ENCODE measurements around the gene ZBTB17. TPM values are rescaled to one million over a fixed set of nuclear protein-coding genes. Genes with fewer than 3 reads are reported as not detected.

Gene ZBTB17
- polyA plus RNA-seq, 2 of the 4 experiments (the other 2 are of a cell fraction) = 13.8 to 16.5 TPM

DNA sequence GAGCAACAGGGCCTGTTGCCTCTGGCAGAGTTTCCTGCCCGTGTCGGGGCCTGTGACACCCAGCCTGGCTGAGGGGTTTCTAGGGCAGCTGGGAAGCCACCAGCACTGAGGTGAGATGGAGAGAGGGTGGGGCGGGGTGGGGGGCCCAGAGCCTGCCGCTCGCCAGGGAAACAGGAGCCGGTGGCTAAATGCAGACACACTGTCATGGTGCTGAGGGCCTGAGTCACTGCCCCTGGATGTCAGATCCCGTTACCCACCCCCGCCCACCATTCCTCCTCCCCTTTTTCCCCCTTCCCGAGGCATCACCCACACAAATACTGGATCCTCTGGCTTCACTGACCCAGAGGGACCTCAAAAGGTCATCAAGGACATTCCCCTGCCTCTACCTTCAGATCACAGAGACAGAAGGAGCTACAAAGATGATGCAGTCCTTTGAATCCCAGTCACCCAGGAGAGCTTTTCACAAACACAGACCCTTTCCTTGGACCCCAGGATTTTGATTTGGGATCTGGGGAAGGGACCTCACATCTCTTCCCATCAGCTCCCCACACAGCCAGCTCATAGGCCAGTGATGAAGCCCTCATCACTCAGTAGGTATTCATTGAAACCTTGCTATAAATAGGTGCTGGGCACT is 43.9 kb upstream of the ZBTB17 start:
- WGBS (ENCODE audit: missing lambda C conversion rate) = 79% methylated on average over 4 of the region's 9 CpGs
- Histone ChIP-seq H3K27ac (no peak overlapping the region), H3K4me3 (no peak overlapping the region), H3K9me3 (no peaks in the 10 kb centered on the region), H3K4me2 (no peak overlapping the region), H3K4me1 (peaks cover 6% of the 10 kb centered on the region; the same call in 2 of the 3 replicates)
- ChIA-PET POLR2A (no interaction called here), CTCF (interaction anchor here (0.6 to 2.4 kb wide), 5 partner anchors 10 to 439 kb away, joined by 3 to 12 read pairs (median 5); partner anchors contain the start of gene FAM131C)
- FAIRE-seq (no peak), DNase-seq (ENCODE audit: low read depth in 1 of 2, low spot score in 1 of 2) (no peak), ATAC-seq (no peak)
- TF ChIP-seq MAFK (IDR thresholded peaks at IDR 0.05; ENCODE audit: partially characterized antibody) (no peak), ZC3H11A (IDR thresholded peaks at IDR 0.05) (no peak), EHF (CRISPR knock-in tag; IDR thresholded peaks at IDR 0.05) (no peak), MAZ (IDR thresholded peaks at IDR 0.05; ENCODE audit: borderline replicate concordance, low read depth, low read length) (no peak), RAD21 (conservative IDR thresholded peaks at IDR 0.05 in 1 of 2, IDR thresholded peaks at IDR 0.05 in 1 of 2) (no peak), BHLHE40 (IDR thresholded peaks at IDR 0.05; ENCODE audit: low read depth, low read length) (no peak), EP300 (IDR thresholded peaks at IDR 0.05) (no peak), GATA3 (IDR thresholded peaks at IDR 0.05; ENCODE audit: borderline replicate concordance) (no peak), ZFP36 (IDR thresholded peaks at IDR 0.05; ENCODE audit: borderline replicate concordance, partially characterized antibody) (no peak), HDAC2 (IDR thresholded peaks at IDR 0.05) (no peak), HOXA7 (CRISPR knock-in tag; IDR thresholded peaks at IDR 0.05) (no peak), CHD4 (IDR thresholded peaks at IDR 0.05; ENCODE audit: borderline replicate concordance) (no peak), SMC3 (IDR thresholded peaks at IDR 0.05) (no peak), ESRRA (IDR thresholded peaks at IDR 0.05; ENCODE audit: borderline replicate concordance, low read length) (no peak), NFE2L2 (conservative IDR thresholded peaks at IDR 0.05; ENCODE audit: low read length) (no peak)
- TF ChIP-seq, protein P1, sequence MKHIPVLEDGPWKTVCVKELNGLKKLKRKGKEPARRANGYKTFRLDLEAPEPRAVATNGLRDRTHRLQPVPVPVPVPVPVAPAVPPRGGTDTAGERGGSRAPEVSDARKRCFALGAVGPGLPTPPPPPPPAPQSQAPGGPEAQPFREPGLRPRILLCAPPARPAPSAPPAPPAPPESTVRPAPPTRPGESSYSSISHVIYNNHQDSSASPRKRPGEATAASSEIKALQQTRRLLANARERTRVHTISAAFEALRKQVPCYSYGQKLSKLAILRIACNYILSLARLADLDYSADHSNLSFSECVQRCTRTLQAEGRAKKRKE (CRISPR knock-in tag; IDR thresholded peaks at IDR 0.05; ENCODE audit: low read depth) = no peak
- TF ChIP-seq, protein P2, sequence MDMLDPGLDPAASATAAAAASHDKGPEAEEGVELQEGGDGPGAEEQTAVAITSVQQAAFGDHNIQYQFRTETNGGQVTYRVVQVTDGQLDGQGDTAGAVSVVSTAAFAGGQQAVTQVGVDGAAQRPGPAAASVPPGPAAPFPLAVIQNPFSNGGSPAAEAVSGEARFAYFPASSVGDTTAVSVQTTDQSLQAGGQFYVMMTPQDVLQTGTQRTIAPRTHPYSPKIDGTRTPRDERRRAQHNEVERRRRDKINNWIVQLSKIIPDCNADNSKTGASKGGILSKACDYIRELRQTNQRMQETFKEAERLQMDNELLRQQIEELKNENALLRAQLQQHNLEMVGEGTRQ (IDR thresholded peaks at IDR 0.05) = no peak
- TF ChIP-seq, protein P3, sequence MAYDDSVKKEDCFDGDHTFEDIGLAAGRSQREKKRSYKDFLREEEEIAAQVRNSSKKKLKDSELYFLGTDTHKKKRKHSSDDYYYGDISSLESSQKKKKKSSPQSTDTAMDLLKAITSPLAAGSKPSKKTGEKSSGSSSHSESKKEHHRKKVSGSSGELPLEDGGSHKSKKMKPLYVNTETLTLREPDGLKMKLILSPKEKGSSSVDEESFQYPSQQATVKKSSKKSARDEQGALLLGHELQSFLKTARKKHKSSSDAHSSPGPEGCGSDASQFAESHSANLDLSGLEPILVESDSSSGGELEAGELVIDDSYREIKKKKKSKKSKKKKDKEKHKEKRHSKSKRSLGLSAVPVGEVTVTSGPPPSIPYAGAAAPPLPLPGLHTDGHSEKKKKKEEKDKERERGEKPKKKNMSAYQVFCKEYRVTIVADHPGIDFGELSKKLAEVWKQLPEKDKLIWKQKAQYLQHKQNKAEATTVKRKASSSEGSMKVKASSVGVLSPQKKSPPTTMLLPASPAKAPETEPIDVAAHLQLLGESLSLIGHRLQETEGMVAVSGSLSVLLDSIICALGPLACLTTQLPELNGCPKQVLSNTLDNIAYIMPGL (CRISPR knock-in tag; IDR thresholded peaks at IDR 0.05; ENCODE audit: borderline replicate concordance) = no peak
- TF ChIP-seq, protein P4, sequence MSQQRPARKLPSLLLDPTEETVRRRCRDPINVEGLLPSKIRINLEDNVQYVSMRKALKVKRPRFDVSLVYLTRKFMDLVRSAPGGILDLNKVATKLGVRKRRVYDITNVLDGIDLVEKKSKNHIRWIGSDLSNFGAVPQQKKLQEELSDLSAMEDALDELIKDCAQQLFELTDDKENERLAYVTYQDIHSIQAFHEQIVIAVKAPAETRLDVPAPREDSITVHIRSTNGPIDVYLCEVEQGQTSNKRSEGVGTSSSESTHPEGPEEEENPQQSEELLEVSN (IDR thresholded peaks at IDR 0.05; ENCODE audit: borderline replicate concordance, low read depth) = no peak
- TF ChIP-seq, protein P5, sequence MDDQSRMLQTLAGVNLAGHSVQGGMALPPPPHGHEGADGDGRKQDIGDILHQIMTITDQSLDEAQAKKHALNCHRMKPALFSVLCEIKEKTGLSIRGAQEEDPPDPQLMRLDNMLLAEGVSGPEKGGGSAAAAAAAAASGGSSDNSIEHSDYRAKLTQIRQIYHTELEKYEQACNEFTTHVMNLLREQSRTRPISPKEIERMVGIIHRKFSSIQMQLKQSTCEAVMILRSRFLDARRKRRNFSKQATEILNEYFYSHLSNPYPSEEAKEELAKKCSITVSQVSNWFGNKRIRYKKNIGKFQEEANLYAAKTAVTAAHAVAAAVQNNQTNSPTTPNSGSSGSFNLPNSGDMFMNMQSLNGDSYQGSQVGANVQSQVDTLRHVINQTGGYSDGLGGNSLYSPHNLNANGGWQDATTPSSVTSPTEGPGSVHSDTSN (IDR thresholded peaks at IDR 0.05) = no peak
